ENCODE data around the gene DRAXIN.
A peak's percentile ranks its signal among the peaks of the same experiment; 100 is the strongest.

DRAXIN gene

GRCh38 chr1:11658542-11658941 lies 33.0 kb upstream of the DRAXIN start:
- no peak for DNase-seq

- DNase-seq: no peak
These were observed 31.8 kb upstream of the DRAXIN start for GRCh38 chr1:11659748-11660147.

- DNase-seq: no peak
These were observed 30.4 kb upstream of the DRAXIN start for GRCh38 chr1:11661103-11661502.

- DNase-seq: peak; percentile 74
These were observed 27.0 kb upstream of the DRAXIN start for GRCh38 chr1:11664336-11665065.

- no peak for DNase-seq
These were observed 23.0 kb upstream of the DRAXIN start for GRCh38 chr1:11668516-11668915.

- DNase-seq: no peak
These were observed 20.8 kb upstream of the DRAXIN start for GRCh38 chr1:11670747-11671146.

- DNase-seq: no peak
These were observed 20.3 kb upstream of the DRAXIN start for GRCh38 chr1:11671205-11671543.

GRCh38 chr1:11671544-11672286 lies 19.8 kb upstream of the DRAXIN start:
- no peak for DNase-seq

- no peak for DNase-seq
These were observed 18.3 kb upstream of the DRAXIN start for GRCh38 chr1:11673089-11673769.

- no peak for DNase-seq
These were observed 17.0 kb upstream of the DRAXIN start for GRCh38 chr1:11674488-11674887.

- DNase-seq: no peak
These were observed 16.2 kb upstream of the DRAXIN start for GRCh38 chr1:11675325-11675724.

GRCh38 chr1:11676386-11677103 lies 15.0 kb upstream of the DRAXIN start:
- DNase-seq: no peak

- DNase-seq: no peak
These were observed 13.1 kb upstream of the DRAXIN start for GRCh38 chr1:11678442-11678841.

- no peak for DNase-seq
These were observed 11.0 kb upstream of the DRAXIN start for GRCh38 chr1:11680270-11681070.

- peak; percentile 95 for DNase-seq
These were observed 10.3 kb upstream of the DRAXIN start, which contains the start of gene MAD2L2 for GRCh38 chr1:11681071-11681771. TSS of gene MAD2L2 (minus strand) at chr1:11681148. CDS start at chr1:11680601, 547 bp downstream.

GRCh38 chr1:11682287-11682771 lies 9.2 kb upstream of the DRAXIN start:
- no peak for DNase-seq

GRCh38 chr1:11682799-11683198 lies 8.7 kb upstream of the DRAXIN start:
- no peak for DNase-seq

GRCh38 chr1:11684070-11684469 lies 7.4 kb upstream of the DRAXIN start:
- DNase-seq: no peak

- no peak for DNase-seq
These were observed 6.2 kb upstream of the DRAXIN start for GRCh38 chr1:11685210-11685752.

- no peak for DNase-seq
These were observed 3.0 kb upstream of the DRAXIN start for GRCh38 chr1:11688506-11688905.
